Measurements from ENCODE around the gene SLC22A3.

The SLC22A3 gene

GRCh38 chr6:160427312-160428068 is 79.3 kb downstream of the SLC22A3 start:
- no peak overlapping the region for H3K4me3 ChIP-seq (ENCODE audit: control insufficient read depth, low read depth, low read length)
- no peak for TF ChIP-seq CTCF (IDR thresholded peaks at IDR 0.05; ENCODE audit: control insufficient read depth, insufficient read depth, low read depth, low read length, missing control alignments)
- no peak for DNase-seq (ENCODE audit: low read depth)

- no peak for DNase-seq (ENCODE audit: low read depth)
- no peak for TF ChIP-seq CTCF (IDR thresholded peaks at IDR 0.05; ENCODE audit: control insufficient read depth, insufficient read depth, low read depth, low read length, missing control alignments)
- no peak overlapping the region for H3K4me3 ChIP-seq (ENCODE audit: control insufficient read depth, low read depth, low read length)
These were observed 79.9 kb downstream of the SLC22A3 start for GRCh38 chr6:160428069-160428430.

GRCh38 chr6:160428818-160429619 is 80.8 kb downstream of the SLC22A3 start:
- DNase-seq (ENCODE audit: low read depth) = no peak
- no peak for TF ChIP-seq CTCF (IDR thresholded peaks at IDR 0.05; ENCODE audit: control insufficient read depth, insufficient read depth, low read depth, low read length, missing control alignments)
- no peak overlapping the region for H3K4me3 ChIP-seq (ENCODE audit: control insufficient read depth, low read depth, low read length)

GRCh38 chr6:160429620-160429895 is 81.4 kb downstream of the SLC22A3 start:
- H3K4me3 ChIP-seq (ENCODE audit: control insufficient read depth, low read depth, low read length) = no peak overlapping the region
- no peak for TF ChIP-seq CTCF (IDR thresholded peaks at IDR 0.05; ENCODE audit: control insufficient read depth, insufficient read depth, low read depth, low read length, missing control alignments)
- DNase-seq (ENCODE audit: low read depth) = no peak

- DNase-seq (ENCODE audit: low read depth) = no peak
- no peak overlapping the region for H3K4me3 ChIP-seq (ENCODE audit: control insufficient read depth, low read depth, low read length)
- TF ChIP-seq CTCF (IDR thresholded peaks at IDR 0.05; ENCODE audit: control insufficient read depth, insufficient read depth, low read depth, low read length, missing control alignments) = no peak
These were observed 82.0 kb downstream of the SLC22A3 start for GRCh38 chr6:160430203-160430602.

GRCh38 chr6:160430751-160431150 is 82.6 kb downstream of the SLC22A3 start:
- no peak for TF ChIP-seq CTCF (IDR thresholded peaks at IDR 0.05; ENCODE audit: control insufficient read depth, insufficient read depth, low read depth, low read length, missing control alignments)
- H3K4me3 ChIP-seq (ENCODE audit: control insufficient read depth, low read depth, low read length) = no peak overlapping the region
- DNase-seq (ENCODE audit: low read depth) = no peak

Data from AG09309 (cell line).